Keratinocyte (primary cell): ENCODE results near the gene TOGARAM1.

Experiments
- EZH2 ChIP-seq: IDR thresholded peaks from one replicate; pipeline ENCODE4 v1.6.1; 2012; ENCODE audit warnings: inconsistent platforms, mild to moderate bottlenecking, low read length, moderate library complexity
- TF ChIP-seq, protein P1 (sequence below), 3 experiments: IDR thresholded peaks in 1 of 3; conservative IDR thresholded peaks in 1 of 3; optimal IDR thresholded peaks in 1 of 3; 2 replicates in 2 of 3; 3 replicates in 1 of 3; pipeline versions ENCODE3 to v1.5.1; 2011; ENCODE audit warnings: low read length in 3 of 3, mild to moderate bottlenecking in 3 of 3, moderate library complexity in 2 of 3, control low read depth in 1 of 3, inconsistent platforms in 1 of 3; ENCODE audit not compliant: insufficient read depth in 2 of 3; ENCODE audit errors: extremely low read depth in 1 of 3

DNA sequence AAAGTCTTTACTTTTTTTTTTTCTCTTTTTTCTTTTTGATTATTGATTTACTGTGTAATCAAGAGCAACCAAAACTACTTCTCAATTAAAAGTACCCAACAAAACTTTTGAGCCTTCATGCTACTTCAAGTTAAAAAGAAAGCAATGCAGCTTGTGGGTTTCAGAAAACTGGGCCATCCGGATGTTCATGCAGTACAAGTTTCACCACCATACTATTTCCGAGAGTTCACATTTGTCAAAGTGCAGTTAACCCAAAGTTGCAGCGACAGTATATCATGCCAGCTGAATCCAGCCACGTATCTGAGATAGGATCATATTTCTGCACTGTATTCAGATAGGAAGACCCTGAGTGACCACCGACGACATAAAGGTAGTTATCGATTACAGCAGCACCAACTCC lies 33.2 kb upstream of the TOGARAM1 start:
- TF ChIP-seq, protein P1, sequence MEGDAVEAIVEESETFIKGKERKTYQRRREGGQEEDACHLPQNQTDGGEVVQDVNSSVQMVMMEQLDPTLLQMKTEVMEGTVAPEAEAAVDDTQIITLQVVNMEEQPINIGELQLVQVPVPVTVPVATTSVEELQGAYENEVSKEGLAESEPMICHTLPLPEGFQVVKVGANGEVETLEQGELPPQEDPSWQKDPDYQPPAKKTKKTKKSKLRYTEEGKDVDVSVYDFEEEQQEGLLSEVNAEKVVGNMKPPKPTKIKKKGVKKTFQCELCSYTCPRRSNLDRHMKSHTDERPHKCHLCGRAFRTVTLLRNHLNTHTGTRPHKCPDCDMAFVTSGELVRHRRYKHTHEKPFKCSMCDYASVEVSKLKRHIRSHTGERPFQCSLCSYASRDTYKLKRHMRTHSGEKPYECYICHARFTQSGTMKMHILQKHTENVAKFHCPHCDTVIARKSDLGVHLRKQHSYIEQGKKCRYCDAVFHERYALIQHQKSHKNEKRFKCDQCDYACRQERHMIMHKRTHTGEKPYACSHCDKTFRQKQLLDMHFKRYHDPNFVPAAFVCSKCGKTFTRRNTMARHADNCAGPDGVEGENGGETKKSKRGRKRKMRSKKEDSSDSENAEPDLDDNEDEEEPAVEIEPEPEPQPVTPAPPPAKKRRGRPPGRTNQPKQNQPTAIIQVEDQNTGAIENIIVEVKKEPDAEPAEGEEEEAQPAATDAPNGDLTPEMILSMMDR (optimal IDR thresholded peaks at IDR 0.05 in 1 of 3, IDR thresholded peaks at IDR 0.05 in 1 of 3, conservative IDR thresholded peaks at IDR 0.05 in 1 of 3; ENCODE audit: extremely low read depth in 1 of 3, insufficient read depth in 2 of 3, low read length in 3 of 3) = no peak
- TF ChIP-seq EZH2 = no peak
